HepG2 (cell line): ENCODE results near the gene HECTD4.

Experiments used
- SMARCC2 ChIP-seq: fragments of 450-650 bp; IDR thresholded peaks from 2 replicates; pipeline ENCODE4 v1.6.1; 2017; ENCODE audit warnings: antibody characterized with exemption, mild to moderate bottlenecking
- TF ChIP-seq, protein P1 (sequence below): sonication (generic); formaldehyde crosslinking; IDR thresholded peaks from 2 replicates; pipeline ENCODE4 v1.5.0; 2020; ENCODE audit warnings: mild to moderate bottlenecking, missing genetic modification reagents, borderline replicate concordance

GRCh38 chr12:112309797-112310196, 72.4 kb downstream of the HECTD4 start:
- TF ChIP-seq, protein P1, sequence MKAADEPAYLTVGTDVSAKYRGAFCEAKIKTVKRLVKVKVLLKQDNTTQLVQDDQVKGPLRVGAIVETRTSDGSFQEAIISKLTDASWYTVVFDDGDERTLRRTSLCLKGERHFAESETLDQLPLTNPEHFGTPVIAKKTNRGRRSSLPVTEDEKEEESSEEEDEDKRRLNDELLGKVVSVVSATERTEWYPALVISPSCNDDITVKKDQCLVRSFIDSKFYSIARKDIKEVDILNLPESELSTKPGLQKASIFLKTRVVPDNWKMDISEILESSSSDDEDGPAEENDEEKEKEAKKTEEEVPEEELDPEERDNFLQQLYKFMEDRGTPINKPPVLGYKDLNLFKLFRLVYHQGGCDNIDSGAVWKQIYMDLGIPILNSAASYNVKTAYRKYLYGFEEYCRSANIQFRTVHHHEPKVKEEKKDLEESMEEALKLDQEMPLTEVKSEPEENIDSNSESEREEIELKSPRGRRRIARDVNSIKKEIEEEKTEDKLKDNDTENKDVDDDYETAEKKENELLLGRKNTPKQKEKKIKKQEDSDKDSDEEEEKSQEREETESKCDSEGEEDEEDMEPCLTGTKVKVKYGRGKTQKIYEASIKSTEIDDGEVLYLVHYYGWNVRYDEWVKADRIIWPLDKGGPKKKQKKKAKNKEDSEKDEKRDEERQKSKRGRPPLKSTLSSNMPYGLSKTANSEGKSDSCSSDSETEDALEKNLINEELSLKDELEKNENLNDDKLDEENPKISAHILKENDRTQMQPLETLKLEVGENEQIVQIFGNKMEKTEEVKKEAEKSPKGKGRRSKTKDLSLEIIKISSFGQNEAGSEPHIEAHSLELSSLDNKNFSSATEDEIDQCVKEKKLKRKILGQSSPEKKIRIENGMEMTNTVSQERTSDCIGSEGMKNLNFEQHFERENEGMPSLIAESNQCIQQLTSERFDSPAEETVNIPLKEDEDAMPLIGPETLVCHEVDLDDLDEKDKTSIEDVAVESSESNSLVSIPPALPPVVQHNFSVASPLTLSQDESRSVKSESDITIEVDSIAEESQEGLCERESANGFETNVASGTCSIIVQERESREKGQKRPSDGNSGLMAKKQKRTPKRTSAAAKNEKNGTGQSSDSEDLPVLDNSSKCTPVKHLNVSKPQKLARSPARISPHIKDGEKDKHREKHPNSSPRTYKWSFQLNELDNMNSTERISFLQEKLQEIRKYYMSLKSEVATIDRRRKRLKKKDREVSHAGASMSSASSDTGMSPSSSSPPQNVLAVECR (CRISPR knock-in tag) = no peak
- TF ChIP-seq SMARCC2 = no peak
